CD14-positive monocyte (primary cell): ENCODE results near the gene RTP1. TPM values are rescaled to one million over a fixed set of nuclear protein-coding genes. Genes with fewer than 3 reads are reported as not detected.
"Not testable (repeated sequence)": the region's sequence is repeated elsewhere in the genome, so short reads cannot be mapped to it uniquely, and the experiment has no call there.

ENCODE experiments used
- DNase-seq, 3 donors: peaks; one replicate each; pipeline ENCODE4 v3.0.0-alpha.2; 2011 to 2022
- H2AFZ ChIP-seq: 2 replicates; pipeline ENCODE4 v1.6.0; 2012; ENCODE audit warnings: mild to moderate bottlenecking, low read depth, low read length, inconsistent platforms; ENCODE audit not compliant: insufficient read depth, poor library complexity, severe bottlenecking
- H3K27ac ChIP-seq, 2 donors: 1 replicate in 1 of 2; 2 replicates in 1 of 2; pipeline ENCODE4 v1.5.1; 2012 to 2013; ENCODE audit warnings: low read length in 2 of 2, control low read depth in 1 of 2, inconsistent platforms in 1 of 2, low read depth in 1 of 2, mild to moderate bottlenecking in 1 of 2
- H3K27me3 ChIP-seq, 2 donors: one replicate each; pipeline versions ENCODE4 v1.6.0 to v1.6.1; 2011 to 2013; ENCODE audit warnings: low read length in 2 of 2; ENCODE audit not compliant: control insufficient read depth in 2 of 2, insufficient read depth in 2 of 2
- H3K36me3 ChIP-seq, 2 donors: replicated peaks in 1 of 2; 1 replicate in 1 of 2; 2 replicates in 1 of 2; pipeline versions ENCODE4 v1.5.1 to v1.6.1; 2012 to 2013; ENCODE audit warnings: low read length in 2 of 2, control low read depth in 1 of 2, inconsistent platforms in 1 of 2, mild to moderate bottlenecking in 1 of 2; ENCODE audit not compliant: insufficient read depth in 2 of 2, control insufficient read depth in 1 of 2
- H3K4me1 ChIP-seq, 2 donors: 1 replicate in 1 of 2; 2 replicates in 1 of 2; pipeline versions ENCODE4 v1.5.1 to v1.6.1; 2012 to 2013; ENCODE audit warnings: low read length in 2 of 2, control low read depth in 1 of 2, inconsistent platforms in 1 of 2, mild to moderate bottlenecking in 1 of 2, moderate library complexity in 1 of 2; ENCODE audit not compliant: insufficient read depth in 2 of 2, control insufficient read depth in 1 of 2
- H3K4me2 ChIP-seq: replicated peaks from 2 replicates; pipeline ENCODE3; 2012; ENCODE audit warnings: low read length, moderate library complexity, mild to moderate bottlenecking; ENCODE audit not compliant: poor library complexity, severe bottlenecking; ENCODE audit errors: extremely low read depth
- H3K4me3 ChIP-seq, 3 experiments: fragments of 200-600 bp in 1 of 3; sonication (generic) in 1 of 3; replicated peaks in 1 of 3; 1 replicate in 2 of 3; 2 replicates in 1 of 3; pipeline ENCODE4 v1.5.1; 2011 to 2013; ENCODE audit warnings: low read length in 3 of 3, mild to moderate bottlenecking in 3 of 3, control low read depth in 2 of 3, low read depth in 2 of 3, inconsistent platforms in 1 of 3, moderate library complexity in 1 of 3
- H3K79me2 ChIP-seq: 2 replicates; pipeline ENCODE4 v1.6.0; 2012; ENCODE audit warnings: mild to moderate bottlenecking, control low read depth, inconsistent platforms, low read length, moderate library complexity; ENCODE audit not compliant: insufficient read depth
- H3K9ac ChIP-seq: 2 replicates; pipeline ENCODE4 v1.6.0; 2017; ENCODE audit warnings: low read length, mild to moderate bottlenecking; ENCODE audit not compliant: insufficient read depth, poor library complexity, severe bottlenecking
- H3K9me3 ChIP-seq, 2 donors: replicated peaks in 1 of 2; 1 replicate in 1 of 2; 2 replicates in 1 of 2; pipeline versions ENCODE4 v1.5.1 to v1.6.1; 2012 to 2013; ENCODE audit warnings: low read length in 2 of 2, control low read depth in 1 of 2; ENCODE audit not compliant: control insufficient read depth in 1 of 2, insufficient read depth in 1 of 2
- H4K20me1 ChIP-seq: 2 replicates; pipeline ENCODE4 v1.6.0; 2012; ENCODE audit warnings: mild to moderate bottlenecking, low read length, control low read depth, moderate library complexity; ENCODE audit not compliant: insufficient read depth
- H3K27ac Mint-ChIP-seq, 7 donors: one replicate each; pipeline ENCODE4 v1.8.0; 2020; ENCODE audit warnings: mild to moderate bottlenecking in 7 of 7, mixed read lengths in 7 of 7, moderate library complexity in 6 of 7, inconsistent platforms in 2 of 7
- H3K27me3 Mint-ChIP-seq, 3 donors: one replicate each; pipeline ENCODE4 v1.8.0; 2021 to 2022; ENCODE audit warnings: low read depth in 3 of 3, mild to moderate bottlenecking in 3 of 3, mixed read lengths in 3 of 3, moderate library complexity in 3 of 3, inconsistent platforms in 1 of 3
- H3K36me3 Mint-ChIP-seq, 2 donors: one replicate each; pipeline ENCODE4 v1.8.0; 2020; ENCODE audit warnings: mixed read lengths in 2 of 2, inconsistent platforms in 1 of 2, mild to moderate bottlenecking in 1 of 2
- H3K4me1 Mint-ChIP-seq: one replicate; pipeline ENCODE4 v1.8.0; 2020; ENCODE audit warnings: mild to moderate bottlenecking, mixed read lengths
- H3K4me3 Mint-ChIP-seq, 2 donors: one replicate each; pipeline ENCODE4 v1.8.0; 2020; ENCODE audit warnings: mild to moderate bottlenecking in 2 of 2, mixed read lengths in 2 of 2, moderate library complexity in 1 of 2
- H3K9me3 Mint-ChIP-seq, 7 donors: one replicate each; pipeline ENCODE4 v1.8.0; 2020 to 2022; ENCODE audit warnings: mixed read lengths in 7 of 7, mild to moderate bottlenecking in 6 of 7, moderate library complexity in 6 of 7, inconsistent platforms in 2 of 7
- CTCF ChIP-seq: fragments of 200-600 bp; IDR thresholded peaks from one replicate; pipeline ENCODE4 v1.8.0; 2022; ENCODE audit warnings: antibody characterized with exemption, mild to moderate bottlenecking
- WGBS: methylation state at CpG from one replicate; pipeline ENCODE4 v1.1.5; 2013; ENCODE audit warnings: missing lambda C conversion rate; ENCODE audit not compliant: insufficient coverage; 5-methylcytosine and 5-hydroxymethylcytosine counted together
- intact Hi-C, 2 donors: fragments of 100-400 bp; cut with micrococcal nuclease; formaldehyde crosslinking; loops; one replicate each; pipeline versions ENCODE4 v1.15.0 to v1.15.1; 2023
- polyA plus RNA-seq, 3 donors: library from polyadenylated mRNA; depleted of rRNA in 1 of 3; unstranded in 2 of 3; stranded (reverse) in 1 of 3; fragments of 300-500 nt in 2 of 3; fragments of >200 nt in 1 of 3; fragmentation: Illumina TruSeq in 2 of 3; gene quantifications; 1 replicate in 2 of 3; 2 replicates in 1 of 3; pipeline ENCODE4 v1.2.3, GENCODE V29; 2012 to 2021

Gene RTP1
- polyA plus RNA-seq, 3 donors = not detected

- H3K27ac Mint-ChIP-seq = no peak overlapping the region
- H3K27ac ChIP-seq = no peak overlapping the region
- TF ChIP-seq CTCF = no peak
- intact Hi-C loops = no loop called here
- no peak overlapping the region for H3K4me3 Mint-ChIP-seq
- H3K9me3 ChIP-seq = peaks cover 0 to 3% of the 10 kb centered on the region in 2 donors
- DNase-seq = no peak
- H3K9me3 Mint-ChIP-seq = peaks cover 0 to 14% (median 1%) of the 10 kb centered on the region in 7 donors
- H3K36me3 ChIP-seq = no peaks in the 10 kb centered on the region
- no peaks in the 10 kb centered on the region for H3K4me1 Mint-ChIP-seq
- no peaks in the 10 kb centered on the region for H4K20me1 ChIP-seq
- H3K4me2 ChIP-seq = no peak overlapping the region
- H3K9ac ChIP-seq = no peak overlapping the region
- H3K4me1 ChIP-seq = no peaks in the 10 kb centered on the region
- no peak overlapping the region for H2AFZ ChIP-seq
- H3K27me3 Mint-ChIP-seq = peaks cover 2 to 7% (median 6%) of the 10 kb centered on the region in 3 donors
- H3K27me3 ChIP-seq = no peaks in the 10 kb centered on the region
- no peaks in the 10 kb centered on the region for H3K36me3 Mint-ChIP-seq
- H3K79me2 ChIP-seq = no peaks in the 10 kb centered on the region
- no peak overlapping the region for H3K4me3 ChIP-seq
Measured at GRCh38 chr3:187237741-187238140, 40.5 kb downstream of the RTP1 start.

GRCh38 chr3:187238239-187238638 lies 41.0 kb downstream of the RTP1 start:
- WGBS = no CpG with 5 or more reads among the region's 1 CpG

GRCh38 chr3:187238835-187239234 lies 41.5 kb downstream of the RTP1 start:
- H3K4me2 ChIP-seq, H3K27me3 ChIP-seq, H3K27ac Mint-ChIP-seq, H3K4me1 Mint-ChIP-seq, H3K27ac ChIP-seq, DNase-seq, H3K9ac ChIP-seq, H3K9me3 ChIP-seq, H3K79me2 ChIP-seq, H4K20me1 ChIP-seq, H3K36me3 ChIP-seq, H2AFZ ChIP-seq, intact Hi-C loops, H3K36me3 Mint-ChIP-seq, H3K4me3 Mint-ChIP-seq, H3K4me3 ChIP-seq, H3K4me1 ChIP-seq: not testable (repeated sequence)
- WGBS = no CpG with 5 or more reads among the region's 4 CpGs
- H3K27me3 Mint-ChIP-seq = peaks cover 2 to 10% (median 6%) of the 10 kb centered on the region in 3 donors
- peaks cover 0 to 14% (median 1%) of the 10 kb centered on the region in 7 donors for H3K9me3 Mint-ChIP-seq

More at GRCh38 chr3:187238239-187238638, 41.0 kb downstream of the RTP1 start:
- no peaks in the 10 kb centered on the region for H3K36me3 Mint-ChIP-seq
- no peaks in the 10 kb centered on the region for H3K27me3 ChIP-seq
- H3K27me3 Mint-ChIP-seq = peaks cover 2 to 9% (median 6%) of the 10 kb centered on the region in 3 donors
- TF ChIP-seq CTCF = no peak
- DNase-seq = no peak
- no peak overlapping the region for H3K9ac ChIP-seq
- no peaks in the 10 kb centered on the region for H3K4me1 ChIP-seq
- peaks cover 0 to 3% of the 10 kb centered on the region in 2 donors for H3K9me3 ChIP-seq
- H3K27ac ChIP-seq = no peak overlapping the region
- H3K4me2 ChIP-seq = no peak overlapping the region
- H3K36me3 ChIP-seq = no peaks in the 10 kb centered on the region
- H3K79me2 ChIP-seq = no peaks in the 10 kb centered on the region
- H3K9me3 Mint-ChIP-seq = peaks cover 0 to 14% (median 1%) of the 10 kb centered on the region in 7 donors
- no peak overlapping the region for H3K4me3 ChIP-seq
- no peaks in the 10 kb centered on the region for H3K4me1 Mint-ChIP-seq
- no peaks in the 10 kb centered on the region for H4K20me1 ChIP-seq
- no peak overlapping the region for H3K4me3 Mint-ChIP-seq
- intact Hi-C loops = no loop called here
- H2AFZ ChIP-seq = no peak overlapping the region
- no peak overlapping the region for H3K27ac Mint-ChIP-seq
